Fibroblast of pulmonary artery (primary cell): Measurements from ENCODE around the gene CERCAM.
"Not testable (repeated sequence)": the region's sequence is repeated elsewhere in the genome, so short reads cannot be mapped to it uniquely, and the experiment has no call there.

Experiments used
- DNase-seq: peaks from one replicate; pipeline ENCODE4 v3.0.0-alpha.2; 2010; ENCODE audit warnings: low read depth
- H3K4me3 ChIP-seq: replicated peaks from 2 replicates; pipeline ENCODE4 v1.5.1; 2011; ENCODE audit warnings: low read depth, mild to moderate bottlenecking, control low read depth, low read length, moderate library complexity
- CTCF ChIP-seq: IDR thresholded peaks from 2 replicates; pipeline ENCODE4 v1.5.1; 2011; ENCODE audit warnings: mild to moderate bottlenecking, control low read depth, low read length, inconsistent platforms; ENCODE audit errors: missing control alignments

Gene CERCAM

GRCh38 chr9:128412120-128412790 is 8.4 kb upstream of the CERCAM start:
- no peak overlapping the region for H3K4me3 ChIP-seq
- TF ChIP-seq CTCF = peak; percentile 65
- peak; percentile 51 for DNase-seq

GRCh38 chr9:128413728-128414127 is 6.9 kb upstream of the CERCAM start:
- not testable (repeated sequence) for DNase-seq, H3K4me3 ChIP-seq

- H3K4me3 ChIP-seq = no peak overlapping the region
- no peak for DNase-seq
- peak; percentile 35 for TF ChIP-seq CTCF
Observed at GRCh38 chr9:128414461-128414860, 6.2 kb upstream of the CERCAM start.

- H3K4me3 ChIP-seq = no peak overlapping the region
- TF ChIP-seq CTCF = no peak
- DNase-seq = no peak
Observed at GRCh38 chr9:128415281-128415680, 5.4 kb upstream of the CERCAM start.

- TF ChIP-seq CTCF = no peak
- DNase-seq = no peak
Observed at GRCh38 chr9:128416014-128416413, 4.6 kb upstream of the CERCAM start.

GRCh38 chr9:128416432-128417019 is 4.1 kb upstream of the CERCAM start:
- DNase-seq = no peak
- no peak for TF ChIP-seq CTCF

More at GRCh38 chr9:128416014-128416413, 4.6 kb upstream of the CERCAM start:
- no peak overlapping the region for H3K4me3 ChIP-seq

GRCh38 chr9:128419061-128419925 is 1.4 kb upstream of the CERCAM start:
- no peak overlapping the region for H3K4me3 ChIP-seq
- peak; percentile 51 for DNase-seq

More at GRCh38 chr9:128416432-128417019, 4.1 kb upstream of the CERCAM start:
- no peak overlapping the region for H3K4me3 ChIP-seq

More at GRCh38 chr9:128419061-128419925, 1.4 kb upstream of the CERCAM start:
- TF ChIP-seq CTCF = no peak
